ENCODE results near the gene RAD51B.

RAD51B gene

DNA sequence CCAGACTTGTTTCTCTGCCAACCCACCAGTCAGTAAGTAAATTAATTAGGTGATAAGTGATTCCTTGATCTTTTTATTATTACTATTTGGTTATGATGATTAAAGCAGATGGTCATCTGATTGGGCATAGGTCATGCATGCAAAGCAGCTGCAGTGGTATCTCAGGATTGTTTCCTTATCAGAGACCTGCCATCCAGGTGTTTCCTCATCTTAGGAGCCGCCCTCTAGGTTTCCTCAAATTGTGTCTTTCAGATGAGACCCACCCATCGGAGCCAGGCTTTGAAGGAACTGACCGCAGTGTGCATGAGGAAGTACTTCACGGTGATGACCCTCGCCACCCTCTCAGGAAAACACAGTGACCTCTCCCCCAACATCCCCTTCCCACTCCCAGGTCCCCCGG lies 910.0 kb downstream of the RAD51B start:
- peak overlapping the region in 8 of 21 experiments; percentile 3 to 87 (median 31) for H3K27ac ChIP-seq

GRCh38 chr14:68730348-68730747 lies 910.8 kb downstream of the RAD51B start:
- Histone ChIP-seq H3K27ac (peak overlapping the region in 9 of 21 experiments; percentile 3 to 87 (median 32)), H3K4me3 (no peak overlapping the region)

More for the DNA sequence above, 910.0 kb downstream of the RAD51B start:
- no peak overlapping the region for H3K4me3 ChIP-seq

DNA sequence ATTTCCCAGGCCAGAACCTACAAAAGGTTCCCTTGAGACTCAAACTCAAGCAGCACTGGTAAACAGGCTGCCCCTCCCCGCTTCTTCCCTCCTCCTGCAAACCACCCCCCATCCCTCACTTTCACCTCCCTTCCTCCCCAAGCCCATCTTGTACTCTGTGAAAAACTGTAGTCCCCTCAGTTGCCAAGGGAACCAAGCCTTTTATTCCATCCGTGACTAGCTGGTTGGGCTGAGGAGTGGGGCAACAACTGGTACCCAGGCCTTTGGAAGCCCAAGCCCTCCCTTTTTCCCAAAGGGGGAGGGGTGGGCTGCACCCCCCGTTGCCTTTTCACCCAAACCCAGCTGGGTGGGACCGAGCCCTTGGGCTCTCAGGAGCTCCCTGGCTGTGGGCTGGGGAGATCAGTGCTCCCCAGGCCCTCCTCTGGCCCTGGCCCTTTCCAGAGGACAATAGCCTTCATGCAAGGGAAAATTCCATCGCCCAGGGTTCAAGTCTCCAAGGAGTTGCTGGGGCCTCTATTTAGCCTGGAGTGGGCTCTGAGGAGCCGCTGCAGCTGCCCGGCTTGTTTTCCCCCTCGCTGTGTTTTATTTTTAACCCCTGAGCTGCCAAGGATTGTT lies 911.3 kb downstream of the RAD51B start:
- H3K4me3 ChIP-seq: no peak overlapping the region

GRCh38 chr14:68733086-68733914 lies 913.7 kb downstream of the RAD51B start:
- Histone ChIP-seq H3K4me3 (no peak overlapping the region), H3K27ac (peak overlapping the region in 17 of 21 experiments; percentile 11 to 87 (median 69))

More for the DNA sequence above, 911.3 kb downstream of the RAD51B start:
- H3K27ac ChIP-seq: peak overlapping the region in 10 of 21 experiments; percentile 3 to 87 (median 32)

- Histone ChIP-seq H3K27ac (peak overlapping the region in 16 of 21 experiments; percentile 31 to 87 (median 70)), H3K4me3 (no peak overlapping the region)
Measured at GRCh38 chr14:68734231-68734732, 914.7 kb downstream of the RAD51B start.

DNA sequence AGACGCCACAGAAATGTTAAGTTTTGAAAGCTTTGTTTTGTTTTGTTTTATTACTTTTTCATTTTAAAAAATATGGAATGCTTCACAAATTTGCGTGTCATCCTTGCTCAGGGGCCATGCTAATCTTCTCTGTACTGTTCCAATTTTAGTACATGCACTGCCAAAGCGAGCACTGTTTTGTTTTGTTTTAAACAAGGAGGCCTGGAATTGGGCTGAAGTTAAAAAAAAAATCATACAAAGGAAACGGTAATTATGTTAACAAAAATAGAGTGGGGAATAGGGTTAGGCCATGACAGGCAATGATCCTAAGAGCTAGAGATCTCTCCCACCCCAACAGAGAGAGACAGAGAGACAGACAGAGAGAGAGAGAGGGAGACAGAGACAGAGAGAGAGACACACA lies 916.3 kb downstream of the RAD51B start:
- H3K27ac ChIP-seq: peak overlapping the region in 17 of 21 experiments; percentile 8 to 87 (median 50)
- no peak overlapping the region for H3K4me3 ChIP-seq

DNA sequence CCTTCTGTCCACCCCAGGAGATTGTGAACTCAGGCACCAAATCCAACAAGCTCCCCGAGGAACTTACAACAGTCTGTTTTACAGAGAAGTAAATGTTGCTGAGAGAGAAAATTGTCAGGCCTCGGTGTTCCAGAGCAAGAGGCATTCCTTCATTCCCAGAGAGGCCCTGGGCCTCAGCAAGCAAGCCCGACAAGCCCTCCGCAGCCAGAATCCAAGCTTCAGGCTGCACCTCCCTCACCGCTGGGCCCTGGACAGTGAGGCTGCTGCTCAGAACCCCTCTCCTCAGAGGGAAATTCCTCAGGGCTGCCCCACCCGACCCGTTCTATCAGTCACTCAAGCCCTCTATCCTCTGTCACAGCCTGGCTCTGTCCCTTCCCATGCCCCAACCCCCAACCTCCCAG lies 916.9 kb downstream of the RAD51B start:
- peak overlapping the region in 18 of 21 experiments; percentile 16 to 87 (median 50) for H3K27ac ChIP-seq
- H3K4me3 ChIP-seq: no peak overlapping the region

- H3K27ac ChIP-seq: peak overlapping the region in 10 of 21 experiments; percentile 2 to 87 (median 59)
- no peak overlapping the region for H3K4me3 ChIP-seq
Measured at GRCh38 chr14:68737086-68737485, 917.5 kb downstream of the RAD51B start.

GRCh38 chr14:68738559-68738958 lies 919.0 kb downstream of the RAD51B start:
- no peak overlapping the region for H3K4me3 ChIP-seq
- H3K27ac ChIP-seq: no peak overlapping the region

- Histone ChIP-seq H3K27ac (no peak overlapping the region), H3K4me3 (no peak overlapping the region)
Measured at GRCh38 chr14:68739701-68740100, 920.1 kb downstream of the RAD51B start.

GRCh38 chr14:68740788-68741476 lies 921.4 kb downstream of the RAD51B start:
- Histone ChIP-seq H3K4me3 (no peak overlapping the region), H3K27ac (no peak overlapping the region)

- peak overlapping the region in 1 of 21 experiments; percentile 18 for H3K27ac ChIP-seq
- no peak overlapping the region for H3K4me3 ChIP-seq
Measured at GRCh38 chr14:68741477-68741791, 921.9 kb downstream of the RAD51B start.

DNA sequence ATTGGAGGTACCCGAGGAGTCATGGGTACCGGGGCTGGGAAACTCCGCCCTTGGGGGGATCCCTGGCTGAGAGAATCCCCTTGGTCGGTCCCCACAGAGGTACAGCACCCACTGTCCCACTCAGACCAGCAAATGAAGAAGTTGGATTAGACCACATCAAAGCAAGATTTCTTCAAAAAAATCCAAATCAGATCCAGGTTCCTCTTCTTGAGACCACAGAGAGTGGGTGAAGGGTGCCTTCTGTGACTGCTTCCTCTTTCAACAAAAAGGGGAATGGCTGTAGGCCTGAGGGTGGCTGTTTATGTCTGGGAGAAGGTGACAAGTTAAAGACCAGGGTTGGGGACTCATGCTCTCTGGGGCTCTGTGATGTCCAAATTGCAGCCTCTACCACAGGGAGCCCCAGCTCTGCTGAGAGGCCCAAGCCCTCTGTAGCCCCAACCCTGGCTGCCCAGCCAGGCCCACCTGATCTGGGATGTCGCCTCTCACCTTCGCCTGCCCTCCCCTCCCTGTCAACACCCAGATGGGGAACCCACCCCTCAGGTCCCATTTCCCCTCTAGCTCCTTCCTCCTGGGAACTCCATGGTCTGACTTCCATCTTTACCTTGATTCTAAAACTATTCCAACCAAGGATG lies 922.4 kb downstream of the RAD51B start:
- Histone ChIP-seq H3K27ac (peak overlapping the region in 3 of 21 experiments; percentile 14 to 68 (median 42)), H3K4me3 (no peak overlapping the region)

- no peak overlapping the region for H3K4me3 ChIP-seq
- no peak overlapping the region for H3K27ac ChIP-seq
Measured at GRCh38 chr14:68744613-68745012, 925.0 kb downstream of the RAD51B start.

GRCh38 chr14:68747393-68747792 lies 927.8 kb downstream of the RAD51B start:
- Histone ChIP-seq H3K27ac (no peak overlapping the region), H3K4me3 (no peak overlapping the region)

GRCh38 chr14:68748260-68748659 lies 928.7 kb downstream of the RAD51B start:
- no peak overlapping the region for H3K27ac ChIP-seq

GRCh38 chr14:68748691-68749090 lies 929.1 kb downstream of the RAD51B start:
- no peak overlapping the region for H3K4me3 ChIP-seq
- H3K27ac ChIP-seq: no peak overlapping the region

More at GRCh38 chr14:68748260-68748659, 928.7 kb downstream of the RAD51B start:
- H3K4me3 ChIP-seq: no peak overlapping the region

DNA sequence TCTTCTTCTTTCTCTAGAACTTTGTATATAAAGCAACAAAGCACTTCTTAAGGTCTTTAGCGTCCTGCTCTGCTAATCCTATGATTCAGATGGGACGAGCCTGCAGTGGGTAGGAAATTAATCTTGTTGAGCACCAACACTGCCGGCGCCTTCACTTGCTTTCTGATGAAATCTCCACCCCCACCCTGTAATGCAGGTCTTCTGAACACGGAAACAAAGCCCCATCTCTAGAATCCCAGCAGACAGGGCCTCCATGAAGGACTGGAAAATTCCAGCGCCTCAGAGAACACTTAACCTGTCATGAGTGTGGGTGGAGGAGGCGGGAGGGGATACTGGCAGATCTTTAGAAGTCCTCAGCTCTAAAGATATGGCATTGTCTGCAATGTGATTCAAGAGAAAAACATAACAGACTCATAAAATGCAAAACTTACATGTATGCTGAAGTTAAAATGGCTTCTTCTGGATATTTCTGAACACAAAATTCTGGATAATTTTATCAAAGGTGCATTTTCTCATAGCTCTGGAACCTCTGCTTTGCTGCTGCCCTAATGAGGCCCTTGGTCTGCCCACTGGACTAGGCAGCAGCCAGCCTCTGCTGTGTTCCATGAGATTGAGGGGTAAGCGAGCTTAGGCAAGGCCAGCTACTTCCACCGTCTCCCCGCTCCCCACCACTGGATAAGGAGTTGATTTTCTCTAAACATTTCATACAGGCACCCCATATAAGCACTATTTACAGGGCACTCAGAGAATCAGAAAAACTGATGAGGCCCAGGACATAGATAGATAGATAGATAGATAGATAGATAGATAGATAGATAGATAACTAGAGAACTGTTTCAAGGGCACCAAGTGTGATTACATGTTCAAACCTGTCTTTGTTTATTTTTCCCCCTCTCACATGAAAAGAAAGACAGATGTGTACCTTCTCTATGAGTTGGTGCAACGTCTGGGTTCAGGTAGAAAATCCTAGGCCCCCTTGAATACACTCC lies 930.2 kb downstream of the RAD51B start:
- H3K27ac ChIP-seq: peak overlapping the region in 1 of 21 experiments; percentile 4

More for the DNA sequence above, 930.2 kb downstream of the RAD51B start:
- H3K4me3 ChIP-seq: no peak overlapping the region

Measured in skin epidermis (tissue), 12 donors.